ENCODE results near the gene DIDO1.
"Not testable (repeated sequence)": the region's sequence is repeated elsewhere in the genome, so short reads cannot be mapped to it uniquely, and the experiment has no call there.

DIDO1 gene

GRCh38 chr20:62925420-62926228 is 681 bp downstream of the DIDO1 start:
- DNase-seq, result peak in 2 of 3 experiments; percentile 69 to 73

GRCh38 chr20:62925076-62925419 is 1.3 kb downstream of the DIDO1 start:
- no peak for DNase-seq

- DNase-seq, result peak in 2 of 3 experiments; percentile 23 to 47
Observed at GRCh38 chr20:62924442-62925075, 1.7 kb downstream of the DIDO1 start.

- DNase-seq, result no peak
Observed at GRCh38 chr20:62923669-62924441, 2.5 kb downstream of the DIDO1 start.

GRCh38 chr20:62923059-62923668 is 3.1 kb downstream of the DIDO1 start:
- not testable (repeated sequence) for DNase-seq

GRCh38 chr20:62922451-62922921 is 3.8 kb downstream of the DIDO1 start:
- DNase-seq, result no peak

GRCh38 chr20:62921119-62921687 is 5.1 kb downstream of the DIDO1 start:
- DNase-seq, result peak; percentile 11 to 54 (median 41)

GRCh38 chr20:62920039-62920645 is 6.2 kb downstream of the DIDO1 start:
- no peak for DNase-seq

GRCh38 chr20:62918831-62919230 is 7.5 kb downstream of the DIDO1 start:
- DNase-seq, result no peak

GRCh38 chr20:62918147-62918546 is 8.2 kb downstream of the DIDO1 start:
- no peak for DNase-seq

GRCh38 chr20:62917720-62918119 is 8.6 kb downstream of the DIDO1 start:
- DNase-seq, result no peak

GRCh38 chr20:62916703-62917476 is 9.4 kb downstream of the DIDO1 start:
- no peak for DNase-seq

GRCh38 chr20:62914970-62915457 is 11.3 kb downstream of the DIDO1 start:
- peak; percentile 36 to 79 (median 52) for DNase-seq

GRCh38 chr20:62914436-62914835 is 11.9 kb downstream of the DIDO1 start:
- DNase-seq, result no peak

GRCh38 chr20:62913043-62913630 is 13.2 kb downstream of the DIDO1 start:
- peak in 1 of 3 experiments; percentile 9 for DNase-seq

GRCh38 chr20:62911701-62912280 is 14.5 kb downstream of the DIDO1 start:
- DNase-seq, result no peak

GRCh38 chr20:62910777-62911497 is 15.4 kb downstream of the DIDO1 start:
- DNase-seq, result no peak

- peak in 1 of 3 experiments; percentile 53 for DNase-seq
Observed at GRCh38 chr20:62910217-62910766, 16.0 kb downstream of the DIDO1 start.

Measured in NCI-H1417 (cell line).